ENCODE measurements around the gene MLC1.

The MLC1 gene

GRCh38 chr22:50035131-50035881 lies 49.9 kb downstream of the MLC1 start:
- no peak overlapping the region for H3K4me3 ChIP-seq (replicated peaks; ENCODE audit: low read depth, low read length)
- no peak for DNase-seq (ENCODE audit: low read depth)
- TF ChIP-seq, protein P1, sequence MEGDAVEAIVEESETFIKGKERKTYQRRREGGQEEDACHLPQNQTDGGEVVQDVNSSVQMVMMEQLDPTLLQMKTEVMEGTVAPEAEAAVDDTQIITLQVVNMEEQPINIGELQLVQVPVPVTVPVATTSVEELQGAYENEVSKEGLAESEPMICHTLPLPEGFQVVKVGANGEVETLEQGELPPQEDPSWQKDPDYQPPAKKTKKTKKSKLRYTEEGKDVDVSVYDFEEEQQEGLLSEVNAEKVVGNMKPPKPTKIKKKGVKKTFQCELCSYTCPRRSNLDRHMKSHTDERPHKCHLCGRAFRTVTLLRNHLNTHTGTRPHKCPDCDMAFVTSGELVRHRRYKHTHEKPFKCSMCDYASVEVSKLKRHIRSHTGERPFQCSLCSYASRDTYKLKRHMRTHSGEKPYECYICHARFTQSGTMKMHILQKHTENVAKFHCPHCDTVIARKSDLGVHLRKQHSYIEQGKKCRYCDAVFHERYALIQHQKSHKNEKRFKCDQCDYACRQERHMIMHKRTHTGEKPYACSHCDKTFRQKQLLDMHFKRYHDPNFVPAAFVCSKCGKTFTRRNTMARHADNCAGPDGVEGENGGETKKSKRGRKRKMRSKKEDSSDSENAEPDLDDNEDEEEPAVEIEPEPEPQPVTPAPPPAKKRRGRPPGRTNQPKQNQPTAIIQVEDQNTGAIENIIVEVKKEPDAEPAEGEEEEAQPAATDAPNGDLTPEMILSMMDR (IDR thresholded peaks at IDR 0.05; ENCODE audit: low read length, missing control alignments) = no peak

- H3K4me3 ChIP-seq (replicated peaks; ENCODE audit: low read depth, low read length) = no peak overlapping the region
- TF ChIP-seq, protein P1 (IDR thresholded peaks at IDR 0.05; ENCODE audit: low read length, missing control alignments) = no peak
- DNase-seq (ENCODE audit: low read depth) = peak; percentile 13
Observed at GRCh38 chr22:50034126-50035081, 50.8 kb downstream of the MLC1 start.

- H3K4me3 ChIP-seq (replicated peaks; ENCODE audit: low read depth, low read length) = no peak overlapping the region
- DNase-seq (ENCODE audit: low read depth) = no peak
- TF ChIP-seq, protein P1 (IDR thresholded peaks at IDR 0.05; ENCODE audit: low read length, missing control alignments) = no peak
Observed at GRCh38 chr22:50032941-50033601, 52.2 kb downstream of the MLC1 start.

DNA sequence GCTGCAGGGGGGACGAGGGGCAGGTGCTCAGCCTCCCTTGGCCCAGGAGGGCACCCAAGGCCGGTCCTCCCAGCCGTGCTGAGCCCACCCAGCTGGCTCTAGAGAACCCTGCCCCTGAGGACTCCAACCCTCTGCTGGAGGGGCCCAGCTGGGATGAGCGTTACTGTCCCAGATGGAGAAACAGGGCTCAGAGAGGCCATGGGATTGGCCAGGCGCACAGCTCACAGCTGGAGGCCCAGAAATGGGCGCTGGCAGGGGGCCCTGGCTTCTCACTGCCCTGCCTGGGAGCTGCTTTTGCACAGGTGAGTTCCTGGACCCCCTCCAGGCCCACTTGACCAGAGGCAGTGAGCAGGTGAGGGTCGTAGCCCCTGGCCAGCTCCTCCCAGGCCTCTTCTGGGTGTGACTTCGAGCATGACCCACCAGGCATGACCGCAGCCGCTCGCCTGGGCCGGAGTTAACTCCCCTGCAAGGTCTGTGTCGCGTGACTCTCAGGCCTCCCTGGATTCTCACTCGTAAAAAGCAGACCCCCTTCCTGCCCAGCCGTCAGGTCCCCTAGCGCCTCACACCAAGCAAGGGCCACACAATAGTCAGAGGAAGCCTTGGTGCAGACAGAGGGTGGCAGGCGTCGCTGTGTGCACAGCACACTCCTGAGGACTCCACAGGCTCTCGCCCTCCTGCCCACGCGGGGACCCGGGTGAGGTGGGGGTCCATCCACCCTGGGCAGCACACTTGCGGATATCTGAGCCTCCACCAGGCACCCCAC lies 52.9 kb downstream of the MLC1 start:
- no peak for DNase-seq (ENCODE audit: low read depth)

DNA sequence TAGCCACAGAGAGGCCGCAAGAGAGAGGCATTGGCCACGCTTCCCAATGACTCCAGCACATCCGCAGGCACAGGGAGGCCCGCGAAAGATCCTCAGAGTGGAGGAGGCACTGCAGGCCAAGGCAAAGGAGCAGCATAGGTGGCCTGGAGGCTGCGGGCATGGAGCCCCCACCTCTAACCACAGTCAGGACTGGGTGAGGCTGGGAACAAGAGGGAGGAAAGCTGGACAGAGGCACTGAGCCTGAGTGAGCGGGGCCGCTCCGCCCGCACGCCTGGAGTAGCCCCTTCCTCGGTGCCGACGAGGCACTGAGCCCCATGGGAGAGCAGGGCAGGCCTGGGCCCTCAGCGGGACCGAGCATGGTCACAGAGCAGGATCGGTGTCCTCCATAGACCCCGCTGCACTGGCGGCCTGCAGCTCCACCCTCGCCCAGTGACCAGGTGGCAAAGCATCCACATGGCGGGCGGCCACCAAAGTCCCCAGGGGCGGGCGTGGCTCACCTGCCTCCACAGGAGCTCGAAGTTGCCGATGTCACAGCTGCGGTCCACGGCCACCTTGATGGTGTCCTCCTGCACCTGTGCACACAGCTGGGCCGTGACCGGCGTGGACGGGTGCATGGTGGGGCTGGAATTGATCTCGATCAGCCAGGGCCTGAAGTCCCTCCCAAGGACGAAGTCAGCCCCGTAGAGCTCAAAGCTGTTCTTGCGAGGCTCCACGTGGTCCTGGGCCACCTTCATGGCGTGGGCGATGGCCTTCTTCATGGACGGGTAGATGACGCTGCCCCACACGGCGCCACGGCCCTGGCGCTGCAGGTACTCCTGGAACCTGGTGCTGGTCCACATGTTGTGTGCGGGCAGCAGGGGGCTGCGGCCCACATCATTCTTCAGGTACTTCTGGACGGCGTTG lies 53.8 kb downstream of the MLC1 start:
- DNase-seq (ENCODE audit: low read depth) = no peak
- TF ChIP-seq, protein P1 (IDR thresholded peaks at IDR 0.05; ENCODE audit: low read length, missing control alignments) = no peak

More for the DNA sequence above, 52.9 kb downstream of the MLC1 start:
- H3K4me3 ChIP-seq (replicated peaks; ENCODE audit: low read depth, low read length) = no peak overlapping the region
- TF ChIP-seq, protein P1 (IDR thresholded peaks at IDR 0.05; ENCODE audit: low read length, missing control alignments) = no peak

More for the DNA sequence above, 53.8 kb downstream of the MLC1 start:
- H3K4me3 ChIP-seq (replicated peaks; ENCODE audit: low read depth, low read length) = no peak overlapping the region

Data from fibroblast of pulmonary artery (primary cell).